HepG2 (cell line): ENCODE results near the gene SIGLEC6.

Experiments
- BRCA1 ChIP-seq: sonication (generic); formaldehyde crosslinking; IDR thresholded peaks from 2 replicates; pipeline ENCODE4 v1.4.0; 2020; ENCODE audit warnings: missing genetic modification reagents
- ELF3 ChIP-seq: IDR thresholded peaks from 2 replicates; pipeline ENCODE4 v1.6.1; 2016; ENCODE audit warnings: missing genetic modification reagents, missing compliant biosample characterization
- POLR2A ChIP-seq, 2 experiments: IDR thresholded peaks; 2 replicates each; pipeline ENCODE4 v1.6.1; 2011; ENCODE audit warnings: low read depth in 2 of 2, low read length in 2 of 2, mild to moderate bottlenecking in 1 of 2, moderate library complexity in 1 of 2; ENCODE audit not compliant: insufficient read depth in 1 of 2
- ZNF772 ChIP-seq: sonication (generic); formaldehyde crosslinking; IDR thresholded peaks from 2 replicates; pipeline ENCODE4 v1.5.0; 2020; ENCODE audit warnings: mild to moderate bottlenecking, missing genetic modification reagents

DNA sequence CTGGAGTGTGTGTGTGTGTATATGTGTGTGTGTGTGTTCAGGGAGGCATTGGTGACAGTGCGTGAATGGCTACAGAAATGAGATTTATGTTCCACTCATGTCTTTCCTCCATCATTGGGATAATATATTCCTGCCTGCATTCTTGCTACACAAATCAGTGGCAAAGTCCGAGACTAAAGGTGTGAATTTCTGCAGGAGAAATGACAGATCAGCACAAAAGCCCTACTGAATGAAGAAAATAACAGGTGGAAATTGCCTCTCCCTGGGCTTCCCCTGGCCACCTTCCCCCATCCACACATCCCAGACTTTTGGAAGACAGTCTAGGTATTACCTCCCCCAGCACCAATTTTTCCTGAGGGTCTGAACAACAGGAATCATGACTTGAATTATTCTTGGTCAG is 10.1 kb downstream of the SIGLEC6 start:
- TF ChIP-seq POLR2A (IDR thresholded peaks at IDR 0.05; ENCODE audit: insufficient read depth in 1 of 2, low read depth in 2 of 2, low read length in 2 of 2) = no peak
- TF ChIP-seq BRCA1 (CRISPR knock-in tag) = no peak
- no peak for TF ChIP-seq ZNF772 (CRISPR knock-in tag)
- no peak for TF ChIP-seq ELF3 (CRISPR knock-in tag)
